ENCODE data around the gene C1D. TPM values are rescaled to one million over a fixed set of nuclear protein-coding genes. Genes with fewer than 3 reads are reported as not detected.

C1D gene
- total RNA-seq, 1 donor from 2014 or later, result 16.2 TPM

DNA sequence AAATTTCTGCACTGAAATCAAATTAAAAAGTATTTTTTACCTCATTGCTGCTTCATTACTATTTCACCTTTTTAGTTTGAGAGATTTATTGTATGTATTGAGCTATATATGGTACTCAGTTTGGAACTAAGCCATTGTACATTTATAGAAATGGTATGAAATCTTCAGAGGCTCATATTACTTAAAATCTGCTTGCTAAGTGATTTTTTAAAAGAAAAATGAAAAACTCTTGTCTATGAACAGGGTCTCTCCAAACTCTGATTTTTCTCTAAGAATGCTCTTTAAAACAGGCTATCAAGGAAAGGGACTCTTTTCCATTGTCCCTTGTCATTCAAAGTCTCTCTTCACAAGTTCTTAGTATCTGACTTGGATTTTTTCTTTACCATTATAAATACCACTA lies 31.8 kb downstream of the C1D start:
- no peak overlapping the region for H3K4me3 Mint-ChIP-seq (ENCODE audit: unreplicated experiment)
- H3K4me1 Mint-ChIP-seq (ENCODE audit: low read depth), result peaks cover 4% of the 10 kb centered on the region
- H3K36me3 Mint-ChIP-seq (ENCODE audit: low read depth), result no peaks in the 10 kb centered on the region
- no peak overlapping the region for H3K27ac Mint-ChIP-seq (ENCODE audit: unreplicated experiment)
- TF ChIP-seq, protein P1, sequence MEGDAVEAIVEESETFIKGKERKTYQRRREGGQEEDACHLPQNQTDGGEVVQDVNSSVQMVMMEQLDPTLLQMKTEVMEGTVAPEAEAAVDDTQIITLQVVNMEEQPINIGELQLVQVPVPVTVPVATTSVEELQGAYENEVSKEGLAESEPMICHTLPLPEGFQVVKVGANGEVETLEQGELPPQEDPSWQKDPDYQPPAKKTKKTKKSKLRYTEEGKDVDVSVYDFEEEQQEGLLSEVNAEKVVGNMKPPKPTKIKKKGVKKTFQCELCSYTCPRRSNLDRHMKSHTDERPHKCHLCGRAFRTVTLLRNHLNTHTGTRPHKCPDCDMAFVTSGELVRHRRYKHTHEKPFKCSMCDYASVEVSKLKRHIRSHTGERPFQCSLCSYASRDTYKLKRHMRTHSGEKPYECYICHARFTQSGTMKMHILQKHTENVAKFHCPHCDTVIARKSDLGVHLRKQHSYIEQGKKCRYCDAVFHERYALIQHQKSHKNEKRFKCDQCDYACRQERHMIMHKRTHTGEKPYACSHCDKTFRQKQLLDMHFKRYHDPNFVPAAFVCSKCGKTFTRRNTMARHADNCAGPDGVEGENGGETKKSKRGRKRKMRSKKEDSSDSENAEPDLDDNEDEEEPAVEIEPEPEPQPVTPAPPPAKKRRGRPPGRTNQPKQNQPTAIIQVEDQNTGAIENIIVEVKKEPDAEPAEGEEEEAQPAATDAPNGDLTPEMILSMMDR (IDR thresholded peaks at IDR 0.05), result no peak
- no peaks in the 10 kb centered on the region for H3K9me3 Mint-ChIP-seq (ENCODE audit: low read depth)
- no peaks in the 10 kb centered on the region for H3K27me3 Mint-ChIP-seq (ENCODE audit: low read depth)
- DNase-seq (ENCODE audit: low spot score), result no peak

- Mint-ChIP-seq H3K27ac (ENCODE audit: unreplicated experiment) (no peak overlapping the region), H3K36me3 (ENCODE audit: low read depth) (no peaks in the 10 kb centered on the region), H3K9me3 (ENCODE audit: low read depth) (no peaks in the 10 kb centered on the region), H3K4me3 (ENCODE audit: unreplicated experiment) (no peak overlapping the region), H3K4me1 (ENCODE audit: low read depth) (peaks cover 4% of the 10 kb centered on the region), H3K27me3 (ENCODE audit: low read depth) (no peaks in the 10 kb centered on the region)
- TF ChIP-seq, protein P1 (IDR thresholded peaks at IDR 0.05), result no peak
- DNase-seq (ENCODE audit: low spot score), result no peak
Observed at GRCh38 chr2:68030529-68030928, 32.3 kb downstream of the C1D start.

GRCh38 chr2:68027959-68028358 lies 34.8 kb downstream of the C1D start:
- H3K27me3 Mint-ChIP-seq (ENCODE audit: low read depth), result no peaks in the 10 kb centered on the region
- no peak for DNase-seq (ENCODE audit: low spot score)
- TF ChIP-seq, protein P1 (IDR thresholded peaks at IDR 0.05), result no peak
- peaks cover 4% of the 10 kb centered on the region for H3K4me1 Mint-ChIP-seq (ENCODE audit: low read depth)
- no peak overlapping the region for H3K4me3 Mint-ChIP-seq (ENCODE audit: unreplicated experiment)
- peaks cover 9% of the 10 kb centered on the region for H3K9me3 Mint-ChIP-seq (ENCODE audit: low read depth)
- no peak overlapping the region for H3K27ac Mint-ChIP-seq (ENCODE audit: unreplicated experiment)
- no peaks in the 10 kb centered on the region for H3K36me3 Mint-ChIP-seq (ENCODE audit: low read depth)

DNA sequence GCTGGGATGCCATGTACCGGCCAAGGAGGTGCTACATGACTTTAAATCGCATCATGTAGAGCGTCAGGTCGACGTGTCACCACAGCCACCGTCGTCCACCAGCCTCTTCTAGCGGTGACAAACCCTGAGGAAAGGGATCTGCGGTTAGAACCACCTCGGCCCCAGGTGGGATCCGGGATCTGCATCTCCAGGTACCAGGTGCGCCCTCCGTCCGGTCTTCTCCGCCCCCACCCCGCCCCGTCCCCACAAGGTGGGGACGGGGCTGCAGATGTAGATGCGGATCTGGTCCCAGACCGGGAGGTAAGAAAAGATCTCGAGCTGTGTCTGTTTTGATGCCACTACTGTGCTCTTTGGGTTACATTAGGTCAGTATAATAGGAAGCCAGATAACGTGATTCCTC lies 38.4 kb downstream of the C1D start:
- Mint-ChIP-seq H3K27ac (ENCODE audit: unreplicated experiment) (no peak overlapping the region), H3K36me3 (ENCODE audit: low read depth) (no peaks in the 10 kb centered on the region), H3K4me1 (ENCODE audit: low read depth) (peaks cover 4% of the 10 kb centered on the region), H3K27me3 (ENCODE audit: low read depth) (no peaks in the 10 kb centered on the region), H3K9me3 (ENCODE audit: low read depth) (peaks cover 9% of the 10 kb centered on the region), H3K4me3 (ENCODE audit: unreplicated experiment) (no peak overlapping the region)
- no peak for DNase-seq (ENCODE audit: low spot score)
- TF ChIP-seq, protein P1 (IDR thresholded peaks at IDR 0.05), result no peak

GRCh38 chr2:68023904-68024303 lies 38.9 kb downstream of the C1D start:
- Mint-ChIP-seq H3K4me3 (ENCODE audit: unreplicated experiment) (no peak overlapping the region), H3K4me1 (ENCODE audit: low read depth) (peaks cover 4% of the 10 kb centered on the region), H3K27ac (ENCODE audit: unreplicated experiment) (no peak overlapping the region), H3K27me3 (ENCODE audit: low read depth) (no peaks in the 10 kb centered on the region), H3K36me3 (ENCODE audit: low read depth) (no peaks in the 10 kb centered on the region), H3K9me3 (ENCODE audit: low read depth) (peaks cover 9% of the 10 kb centered on the region)
- TF ChIP-seq, protein P1 (IDR thresholded peaks at IDR 0.05), result no peak
- DNase-seq (ENCODE audit: low spot score), result no peak

Data from chondrocyte (in vitro differentiated cells).